Natural killer cell (primary cell): ENCODE results near the gene DAPK2. TPM values are rescaled to one million over a fixed set of nuclear protein-coding genes. Genes with fewer than 3 reads are reported as not detected.
"Not testable (repeated sequence)": the region's sequence is repeated elsewhere in the genome, so short reads cannot be mapped to it uniquely, and the experiment has no call there.

Source experiments
- ATAC-seq, 3 donors: fragments of 150-1000 bp in 2 of 3; fragments of 200-7000 bp in 1 of 3; cut with Tn5 transposase; 1 replicate in 1 of 3; 2 replicates in 2 of 3; pipeline ENCODE4 v1.10.0; 2021; ENCODE audit warnings: mild to moderate bottlenecking in 2 of 3, moderate library complexity in 2 of 3
- DNase-seq, 2 donors: peaks; one replicate each; pipeline versions ENCODE4 v3.0.0 to v3.0.0-alpha.2; 2013 to 2021; ENCODE audit warnings: mixed read lengths in 1 of 2
- H3K27ac ChIP-seq: one replicate; pipeline ENCODE4 v1.5.1; 2013; ENCODE audit warnings: mild to moderate bottlenecking, low read length
- H3K27me3 ChIP-seq: one replicate; pipeline ENCODE4 v1.6.1; 2013; ENCODE audit warnings: low read length; ENCODE audit not compliant: control insufficient read depth, insufficient read depth
- H3K36me3 ChIP-seq: one replicate; pipeline ENCODE4 v1.6.1; 2013; ENCODE audit warnings: low read length; ENCODE audit not compliant: control insufficient read depth, insufficient read depth
- H3K4me1 ChIP-seq: one replicate; pipeline ENCODE4 v1.6.1; 2013; ENCODE audit warnings: low read length; ENCODE audit not compliant: control insufficient read depth, insufficient read depth
- H3K4me3 ChIP-seq: one replicate; pipeline ENCODE4 v1.5.1; 2013; ENCODE audit warnings: low read length
- H3K9me3 ChIP-seq: one replicate; pipeline ENCODE4 v1.6.1; 2013; ENCODE audit warnings: low read length; ENCODE audit not compliant: control insufficient read depth, insufficient read depth
- H3K27ac Mint-ChIP-seq, 2 donors: one replicate each; pipeline ENCODE4 v1.8.0; 2022; ENCODE audit warnings: mild to moderate bottlenecking in 2 of 2, mixed read lengths in 2 of 2, moderate library complexity in 1 of 2
- H3K27me3 Mint-ChIP-seq, 2 donors: one replicate each; pipeline ENCODE4 v1.8.0; 2022; ENCODE audit warnings: low read depth in 2 of 2, mixed read lengths in 2 of 2
- H3K36me3 Mint-ChIP-seq: one replicate; pipeline ENCODE4 v1.8.0; 2022; ENCODE audit warnings: mixed read lengths
- H3K4me1 Mint-ChIP-seq, 2 donors: one replicate each; pipeline ENCODE4 v1.8.0; 2022; ENCODE audit warnings: mixed read lengths in 2 of 2
- H3K4me3 Mint-ChIP-seq: one replicate; pipeline ENCODE4 v1.8.0; 2022; ENCODE audit warnings: mild to moderate bottlenecking, moderate library complexity, mixed read lengths
- H3K9me3 Mint-ChIP-seq, 2 donors: one replicate each; pipeline ENCODE4 v1.8.0; 2022; ENCODE audit warnings: mixed read lengths in 2 of 2
- CTCF ChIP-seq: fragments of 200-600 bp; IDR thresholded peaks from one replicate; pipeline ENCODE4 v1.8.0; 2022; ENCODE audit warnings: antibody characterized with exemption
- WGBS: methylation state at CpG from one replicate; pipeline ENCODE4 v1.1.7; 2013; ENCODE audit warnings: missing lambda C conversion rate; ENCODE audit not compliant: insufficient coverage; 5-methylcytosine and 5-hydroxymethylcytosine counted together
- intact Hi-C: fragments of 100-400 bp; cut with micrococcal nuclease; formaldehyde crosslinking; loops from one replicate; pipeline ENCODE4 v1.14.2; 2022
- total RNA-seq, 4 donors: library from RNA; stranded (reverse); fragments of 120-200 nt in 1 of 4; gene quantifications; one replicate each; pipeline versions ENCODE4 v1.2.3 to v1.2.4, GENCODE V29; 2013 to 2022

The DAPK2 gene
- total RNA-seq, 3 donors from 2014 or later (not counting 1 experiment from before 2014, with no cell fraction given) = 3.7 to 25.3 (median 6.0) TPM

- peaks cover 9% of the 10 kb centered on the region for H3K36me3 Mint-ChIP-seq
- H3K4me1 ChIP-seq = peaks cover 31% of the 10 kb centered on the region
- H3K4me3 ChIP-seq = no peak overlapping the region
- WGBS = 89% methylated on average over 3 of the region's 3 CpGs
- no peak for ATAC-seq
- peak overlapping the region; percentile 29 to 53 for H3K27ac Mint-ChIP-seq
- H3K4me1 Mint-ChIP-seq = peaks cover 44 to 45% of the 10 kb centered on the region in 2 donors
- H3K36me3 ChIP-seq = no peaks in the 10 kb centered on the region
- no peak for TF ChIP-seq CTCF
- intact Hi-C loops = no loop called here
- no peak overlapping the region for H3K27ac ChIP-seq
- H3K9me3 ChIP-seq = no peaks in the 10 kb centered on the region
- H3K9me3 Mint-ChIP-seq = peaks cover 0 to 4% of the 10 kb centered on the region in 2 donors
- H3K27me3 ChIP-seq = peaks cover 3% of the 10 kb centered on the region
- no peak overlapping the region for H3K4me3 Mint-ChIP-seq
- H3K27me3 Mint-ChIP-seq = peaks cover 4 to 6% of the 10 kb centered on the region in 2 donors
- no peak for DNase-seq
Measured at GRCh38 chr15:63968700-63969099, 77.6 kb downstream of the DAPK2 start.

GRCh38 chr15:63968122-63968524 lies 78.2 kb downstream of the DAPK2 start:
- Histone ChIP-seq H3K36me3 (no peaks in the 10 kb centered on the region), H3K27ac (no peak overlapping the region), H3K4me1 (peaks cover 31% of the 10 kb centered on the region), H3K9me3 (no peaks in the 10 kb centered on the region), H3K4me3 (no peak overlapping the region), H3K27me3 (peaks cover 3% of the 10 kb centered on the region)
- ATAC-seq (no peak), DNase-seq (no peak)
- peaks cover 6 to 11% of the 10 kb centered on the region in 2 donors for H3K27me3 Mint-ChIP-seq
- peaks cover 9% of the 10 kb centered on the region for H3K36me3 Mint-ChIP-seq
- no peak overlapping the region for H3K4me3 Mint-ChIP-seq
- H3K27ac Mint-ChIP-seq = no peak overlapping the region
- TF ChIP-seq CTCF = no peak
- intact Hi-C loops = no loop called here
- peaks cover 0 to 6% of the 10 kb centered on the region in 2 donors for H3K9me3 Mint-ChIP-seq
- 93% methylated on average over 4 of the region's 4 CpGs for WGBS
- peaks cover 44 to 45% of the 10 kb centered on the region in 2 donors for H3K4me1 Mint-ChIP-seq

GRCh38 chr15:63967616-63968015 lies 78.7 kb downstream of the DAPK2 start:
- TF ChIP-seq CTCF = no peak
- no peaks in the 10 kb centered on the region for H3K36me3 ChIP-seq
- H3K4me3 Mint-ChIP-seq = no peak overlapping the region
- no peak for ATAC-seq
- no peak overlapping the region for H3K27ac ChIP-seq
- no peak overlapping the region for H3K27ac Mint-ChIP-seq
- 98% methylated on average over 4 of the region's 4 CpGs for WGBS
- H3K9me3 Mint-ChIP-seq = peaks cover 0 to 6% of the 10 kb centered on the region in 2 donors
- intact Hi-C loops = no loop called here
- no peaks in the 10 kb centered on the region for H3K9me3 ChIP-seq
- H3K27me3 Mint-ChIP-seq = peaks cover 6 to 11% of the 10 kb centered on the region in 2 donors
- H3K4me3 ChIP-seq = no peak overlapping the region
- no peak for DNase-seq
- peaks cover 31% of the 10 kb centered on the region for H3K4me1 ChIP-seq
- H3K4me1 Mint-ChIP-seq = peaks cover 43 to 45% of the 10 kb centered on the region in 2 donors
- H3K27me3 ChIP-seq = peaks cover 3% of the 10 kb centered on the region
- peaks cover 9% of the 10 kb centered on the region for H3K36me3 Mint-ChIP-seq

GRCh38 chr15:63962947-63963721 lies 83.2 kb downstream of the DAPK2 start:
- H3K27ac ChIP-seq, H3K27me3 ChIP-seq, H3K9me3 ChIP-seq, H3K4me1 ChIP-seq, H3K27ac Mint-ChIP-seq, H3K36me3 Mint-ChIP-seq, DNase-seq, H3K4me3 Mint-ChIP-seq, H3K4me1 Mint-ChIP-seq, H3K9me3 Mint-ChIP-seq, intact Hi-C loops, H3K36me3 ChIP-seq, H3K4me3 ChIP-seq, ATAC-seq: not testable (repeated sequence)
- H3K27me3 Mint-ChIP-seq = peaks cover 6 to 11% of the 10 kb centered on the region in 2 donors
- WGBS = 97% methylated on average over 14 of the region's 15 CpGs
